GM12865 (cell line): ENCODE measurements around the gene ADAMTS17.

ENCODE experiments used
- DNase-seq: peaks from one replicate; pipeline ENCODE4 v3.0.0; 2010; ENCODE audit warnings: low read depth
- H3K4me3 ChIP-seq: 2 replicates; pipeline ENCODE4 v1.5.1; 2011; ENCODE audit warnings: mild to moderate bottlenecking, low read depth, low read length, control low read depth
- TF ChIP-seq, protein P1 (sequence below): IDR thresholded peaks from 2 replicates; pipeline ENCODE4 v1.5.1; 2011; ENCODE audit warnings: low read length, control low read depth, low read depth, inconsistent platforms; ENCODE audit not compliant: insufficient read depth; ENCODE audit errors: missing control alignments

Gene ADAMTS17

GRCh38 chr15:100192097-100193080, 149.4 kb downstream of the ADAMTS17 start:
- no peak for DNase-seq
- no peak overlapping the region for H3K4me3 ChIP-seq
- TF ChIP-seq, protein P1, sequence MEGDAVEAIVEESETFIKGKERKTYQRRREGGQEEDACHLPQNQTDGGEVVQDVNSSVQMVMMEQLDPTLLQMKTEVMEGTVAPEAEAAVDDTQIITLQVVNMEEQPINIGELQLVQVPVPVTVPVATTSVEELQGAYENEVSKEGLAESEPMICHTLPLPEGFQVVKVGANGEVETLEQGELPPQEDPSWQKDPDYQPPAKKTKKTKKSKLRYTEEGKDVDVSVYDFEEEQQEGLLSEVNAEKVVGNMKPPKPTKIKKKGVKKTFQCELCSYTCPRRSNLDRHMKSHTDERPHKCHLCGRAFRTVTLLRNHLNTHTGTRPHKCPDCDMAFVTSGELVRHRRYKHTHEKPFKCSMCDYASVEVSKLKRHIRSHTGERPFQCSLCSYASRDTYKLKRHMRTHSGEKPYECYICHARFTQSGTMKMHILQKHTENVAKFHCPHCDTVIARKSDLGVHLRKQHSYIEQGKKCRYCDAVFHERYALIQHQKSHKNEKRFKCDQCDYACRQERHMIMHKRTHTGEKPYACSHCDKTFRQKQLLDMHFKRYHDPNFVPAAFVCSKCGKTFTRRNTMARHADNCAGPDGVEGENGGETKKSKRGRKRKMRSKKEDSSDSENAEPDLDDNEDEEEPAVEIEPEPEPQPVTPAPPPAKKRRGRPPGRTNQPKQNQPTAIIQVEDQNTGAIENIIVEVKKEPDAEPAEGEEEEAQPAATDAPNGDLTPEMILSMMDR, result no peak

- TF ChIP-seq, protein P1, result no peak
- no peak overlapping the region for H3K4me3 ChIP-seq
- DNase-seq, result peak; percentile 27
Measured at GRCh38 chr15:100191161-100191560, 150.6 kb downstream of the ADAMTS17 start.

GRCh38 chr15:100190675-100191074, 151.1 kb downstream of the ADAMTS17 start:
- DNase-seq, result no peak
- no peak overlapping the region for H3K4me3 ChIP-seq
- TF ChIP-seq, protein P1, result no peak

DNA sequence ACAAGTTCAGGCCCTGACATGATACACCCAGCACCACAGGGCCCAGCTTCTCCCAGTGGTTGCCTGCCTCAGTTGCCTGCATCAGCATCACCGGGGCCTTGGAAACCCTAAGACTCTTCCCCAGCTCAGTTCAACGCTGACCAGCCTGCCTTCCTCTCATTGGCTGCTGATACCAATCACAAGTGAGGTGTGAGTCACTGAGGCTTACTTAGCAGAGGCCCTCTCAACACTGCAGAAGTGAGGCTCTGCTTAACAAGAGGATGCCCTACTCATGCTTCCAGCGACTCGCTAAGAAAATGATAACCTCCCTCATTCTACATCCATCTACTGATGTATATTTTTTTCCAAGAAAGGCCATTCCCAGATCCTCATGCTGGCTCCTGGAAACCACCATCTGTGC, 151.9 kb downstream of the ADAMTS17 start:
- DNase-seq, result no peak
- no peak overlapping the region for H3K4me3 ChIP-seq
- TF ChIP-seq, protein P1, result no peak

DNA sequence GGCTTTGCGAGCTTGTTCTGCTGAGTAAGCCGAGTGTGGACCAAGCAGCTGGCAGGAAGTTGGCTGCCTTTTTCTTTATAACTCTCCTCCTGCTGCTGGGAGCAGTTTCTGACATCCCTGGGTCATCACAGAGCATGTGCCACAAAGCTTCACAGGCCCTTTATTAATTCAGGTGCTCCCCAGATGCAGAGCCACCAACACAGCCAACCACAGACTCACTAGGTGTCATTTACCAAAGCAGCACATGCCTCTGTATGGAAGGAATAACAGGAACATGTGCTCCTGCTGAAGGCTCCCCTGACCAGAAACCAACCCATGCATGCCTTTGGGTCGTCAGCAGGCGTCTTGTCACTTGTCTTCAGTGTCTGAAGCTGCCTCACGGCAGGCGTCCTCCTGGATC, 152.5 kb downstream of the ADAMTS17 start:
- TF ChIP-seq, protein P1, result no peak
- H3K4me3 ChIP-seq, result no peak overlapping the region
- DNase-seq, result no peak

GRCh38 chr15:100187677-100188076, 154.1 kb downstream of the ADAMTS17 start:
- H3K4me3 ChIP-seq, result no peak overlapping the region
- TF ChIP-seq, protein P1, result no peak
- no peak for DNase-seq
